ENCODE measurements around the gene IP6K3.

Gene IP6K3

GRCh38 chr6:33746651-33747100 lies at the start of gene IP6K3:
Gene IP6K3 (minus strand): TSS chr6:33746905. CDS start chr6:33735476, 11,429 bp downstream.
- POLR2A ChIA-PET: no interaction called here
- CTCF ChIA-PET: interaction anchor here (1.3 kb wide), 2 partner anchors 9 to 20 kb away, joined by 3 read pairs; no protein-coding TSS in a partner anchor
- no peak for TF ChIP-seq CTCF (IDR thresholded peaks at IDR 0.05; ENCODE audit: control extremely low read depth, extremely low read depth, low read depth, missing control alignments)
- no peak for DNase-seq (ENCODE audit: extremely low spot score)

- no peak for DNase-seq (ENCODE audit: extremely low spot score)
- ChIA-PET CTCF (interaction anchor here (1.8 kb wide), 1 partner anchor 25 kb away, joined by 4 read pairs; no protein-coding TSS in a partner anchor), POLR2A (no interaction called here)
- no peak for TF ChIP-seq CTCF (IDR thresholded peaks at IDR 0.05; ENCODE audit: control extremely low read depth, extremely low read depth, low read depth, missing control alignments)
These were observed 48.4 kb upstream of the IP6K3 start for GRCh38 chr6:33794910-33795623.

GRCh38 chr6:33792981-33793380 lies 46.3 kb upstream of the IP6K3 start:
- ChIA-PET POLR2A (no interaction called here), CTCF (interaction anchor here (1.2 kb wide), 2 partner anchors 19 to 21 kb away, joined by 3 read pairs; no protein-coding TSS in a partner anchor)
- no peak for TF ChIP-seq CTCF (IDR thresholded peaks at IDR 0.05; ENCODE audit: control extremely low read depth, extremely low read depth, low read depth, missing control alignments)
- DNase-seq (ENCODE audit: extremely low spot score): no peak

GRCh38 chr6:33791620-33792019 lies 44.9 kb upstream of the IP6K3 start:
- DNase-seq (ENCODE audit: extremely low spot score): no peak
- ChIA-PET POLR2A (no interaction called here), CTCF (interaction anchor here (1.2 kb wide), 1 partner anchor 20 kb away, joined by 3 read pairs; no protein-coding TSS in a partner anchor)
- no peak for TF ChIP-seq CTCF (IDR thresholded peaks at IDR 0.05; ENCODE audit: control extremely low read depth, extremely low read depth, low read depth, missing control alignments)

- ChIA-PET POLR2A (no interaction called here), CTCF (interaction anchor here (1.2 kb wide), 1 partner anchor 20 kb away, joined by 3 read pairs; no protein-coding TSS in a partner anchor)
- no peak for DNase-seq (ENCODE audit: extremely low spot score)
- TF ChIP-seq CTCF (IDR thresholded peaks at IDR 0.05; ENCODE audit: control extremely low read depth, extremely low read depth, low read depth, missing control alignments): no peak
These were observed 44.2 kb upstream of the IP6K3 start for GRCh38 chr6:33790910-33791309.

GRCh38 chr6:33790379-33790778 lies 43.7 kb upstream of the IP6K3 start:
- no peak for TF ChIP-seq CTCF (IDR thresholded peaks at IDR 0.05; ENCODE audit: control extremely low read depth, extremely low read depth, low read depth, missing control alignments)
- DNase-seq (ENCODE audit: extremely low spot score): no peak
- ChIA-PET POLR2A (no interaction called here), CTCF (interaction anchor here (1.2 kb wide), 1 partner anchor 19 kb away, joined by 3 read pairs; no protein-coding TSS in a partner anchor)
